Melanocyte of skin (primary cell): ENCODE data around the gene DENND4B. TPM values are rescaled to one million over a fixed set of nuclear protein-coding genes. Genes with fewer than 3 reads are reported as not detected.

Experiments used
- small RNA-seq, 2 donors: library from RNA; depleted of rRNA; stranded (forward); fragments of <200 nt; gene quantifications; one replicate each; pipeline ENCODE3, GENCODE V24; 2012
- total RNA-seq, 2 donors: library from RNA; depleted of rRNA; stranded (reverse); fragments of >200 nt; gene quantifications; 2 replicates each; pipeline ENCODE4 v1.2.3, GENCODE V29; 2012

Gene DENND4B, protein sequence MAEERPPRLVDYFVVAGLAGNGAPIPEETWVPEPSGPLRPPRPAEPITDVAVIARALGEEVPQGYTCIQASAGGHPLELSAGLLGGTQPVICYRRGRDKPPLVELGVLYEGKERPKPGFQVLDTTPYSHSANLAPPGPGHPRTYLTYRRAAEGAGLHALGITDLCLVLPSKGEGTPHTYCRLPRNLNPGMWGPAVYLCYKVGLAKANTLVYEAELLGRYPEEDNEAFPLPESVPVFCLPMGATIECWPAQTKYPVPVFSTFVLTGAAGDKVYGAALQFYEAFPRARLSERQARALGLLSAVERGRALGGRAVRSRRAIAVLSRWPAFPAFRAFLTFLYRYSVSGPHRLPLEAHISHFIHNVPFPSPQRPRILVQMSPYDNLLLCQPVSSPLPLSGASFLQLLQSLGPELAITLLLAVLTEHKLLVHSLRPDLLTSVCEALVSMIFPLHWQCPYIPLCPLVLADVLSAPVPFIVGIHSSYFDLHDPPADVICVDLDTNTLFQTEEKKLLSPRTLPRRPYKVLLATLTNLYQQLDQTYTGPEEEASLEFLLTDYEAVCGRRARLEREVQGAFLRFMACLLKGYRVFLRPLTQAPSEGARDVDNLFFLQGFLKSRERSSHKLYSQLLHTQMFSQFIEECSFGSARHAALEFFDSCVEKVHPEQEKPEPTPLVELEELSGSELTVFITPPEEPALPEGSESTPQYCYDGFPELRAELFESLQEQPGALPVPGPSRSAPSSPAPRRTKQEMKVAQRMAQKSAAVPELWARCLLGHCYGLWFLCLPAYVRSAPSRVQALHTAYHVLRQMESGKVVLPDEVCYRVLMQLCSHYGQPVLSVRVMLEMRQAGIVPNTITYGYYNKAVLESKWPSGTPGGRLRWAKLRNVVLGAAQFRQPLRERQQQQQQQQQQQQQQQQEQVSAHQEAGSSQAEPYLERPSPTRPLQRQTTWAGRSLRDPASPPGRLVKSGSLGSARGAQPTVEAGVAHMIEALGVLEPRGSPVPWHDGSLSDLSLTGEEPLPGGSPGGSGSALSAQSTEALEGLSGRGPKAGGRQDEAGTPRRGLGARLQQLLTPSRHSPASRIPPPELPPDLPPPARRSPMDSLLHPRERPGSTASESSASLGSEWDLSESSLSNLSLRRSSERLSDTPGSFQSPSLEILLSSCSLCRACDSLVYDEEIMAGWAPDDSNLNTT (N-terminal part only)
- 10 to 100 TPM; 24.6 to 29.9 TPM for total RNA-seq

GRCh38 chr1:153946622-153947241 is at the start of gene DENND4B:
DENND4B (minus strand) TSS chr1:153946718; CDS start chr1:153944374, 2,344 bp downstream.

GRCh38 chr1:153990468-153991150 is 44.1 kb upstream of the DENND4B start, which contains the start of gene RPS27:
RPS27 (plus strand) TSS chr1:153990762; CDS start chr1:153990797, 35 bp downstream.

GRCh38 chr1:153985941-153986761 is 39.6 kb upstream of the DENND4B start, which contains the start of gene RAB13:
RAB13 (minus strand) TSS chr1:153986339; CDS start chr1:153986236, 103 bp downstream.

DNA sequence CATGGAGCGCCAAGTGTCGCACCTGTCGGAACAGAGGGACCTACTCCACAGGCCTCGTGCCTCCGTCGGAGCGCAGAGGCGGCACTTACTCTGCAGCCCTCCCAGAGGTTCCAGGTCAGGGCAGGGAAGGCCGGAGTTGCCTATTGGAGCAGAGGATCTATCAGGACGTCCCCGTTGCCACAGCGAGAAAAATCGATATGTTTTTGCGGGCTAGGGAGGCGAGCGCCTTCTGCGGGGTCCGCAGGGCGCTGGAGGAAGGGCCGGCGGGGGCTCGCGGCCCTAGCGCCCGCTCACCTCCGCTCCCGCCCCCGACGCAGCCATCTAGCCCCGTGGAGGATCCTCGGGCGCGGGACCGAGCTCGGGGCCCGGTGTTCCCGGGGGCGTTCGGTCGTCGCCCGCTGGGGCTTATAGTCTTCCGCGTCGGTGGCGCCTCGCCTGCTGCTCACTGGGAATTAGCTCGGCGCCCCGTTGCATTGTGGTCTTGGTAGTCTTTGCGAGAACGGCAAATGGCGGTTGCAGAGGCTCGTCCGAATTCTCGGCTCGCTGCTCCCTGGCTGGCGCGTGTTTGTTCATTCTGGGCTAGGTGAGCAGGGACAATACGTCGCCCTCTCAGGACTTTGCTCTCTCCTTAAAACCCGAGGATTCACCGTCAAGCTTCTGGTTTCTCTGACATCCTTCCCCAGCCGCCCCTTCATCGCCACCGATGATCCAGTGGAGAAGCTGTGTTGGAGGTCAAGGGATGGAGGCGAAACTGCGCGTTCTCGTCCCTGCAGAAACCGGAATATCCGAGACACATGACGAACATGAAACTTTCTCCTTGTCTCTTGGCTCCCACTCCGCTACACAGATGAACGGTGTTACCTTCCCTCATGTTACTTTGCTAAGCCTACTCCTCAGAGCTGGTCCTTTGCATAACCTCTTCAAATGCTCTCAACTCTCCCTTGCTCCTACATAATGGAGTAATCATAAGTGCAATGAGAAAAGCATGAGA is 31.0 kb upstream of the DENND4B start, which contains the start of gene JTB:
JTB (minus strand) TSS at position 425 of the 991 bp plus-strand sequence; CDS start at position 3, 422 bp downstream.

DNA sequence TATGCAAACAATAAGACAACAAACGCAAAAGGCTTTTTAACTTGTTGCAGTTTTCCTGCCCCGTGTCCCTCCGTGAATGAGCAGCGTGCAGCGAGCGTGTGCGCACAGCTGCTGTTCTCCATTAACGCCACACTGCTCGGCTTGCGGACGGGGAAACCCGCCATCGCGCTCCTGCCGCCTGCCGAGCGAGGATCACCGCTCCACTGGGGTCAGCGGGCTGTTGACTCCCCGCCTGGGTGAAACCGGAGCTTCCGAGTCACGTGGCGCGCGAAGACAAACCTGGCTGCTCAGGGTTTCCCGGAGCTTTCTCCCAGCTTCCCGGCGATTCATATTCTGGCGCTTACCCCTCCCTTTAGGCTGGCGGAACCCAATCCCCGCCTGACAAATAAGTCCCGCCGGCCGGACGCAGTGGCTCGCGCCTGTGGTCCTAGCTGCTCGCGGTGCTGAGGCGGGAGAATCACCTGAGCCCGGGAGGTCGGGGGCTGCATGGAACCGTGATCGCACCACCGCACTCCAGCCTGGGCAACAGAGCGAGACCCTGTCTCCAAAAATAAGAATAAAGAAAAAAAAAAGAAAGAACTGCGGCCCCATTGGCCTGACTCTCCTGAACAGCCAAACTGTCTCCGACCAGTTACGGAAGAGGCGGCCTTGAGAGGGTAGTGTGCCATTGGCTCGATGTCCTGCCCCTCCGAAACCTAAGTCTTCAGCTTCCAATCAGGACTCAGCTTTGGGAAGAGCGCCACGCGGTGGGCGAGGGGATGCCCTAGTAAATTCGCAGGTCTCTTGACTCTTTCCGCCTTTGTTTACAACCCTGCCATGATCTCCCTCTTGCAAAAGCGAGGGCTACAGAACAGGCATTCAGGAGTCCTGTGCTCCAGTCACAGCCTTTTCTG is 20.8 kb upstream of the DENND4B start, which contains the start of gene CREB3L4:
CREB3L4 (plus strand) TSS at position 796 of the 893 bp plus-strand sequence. CDS start 624 bp downstream, outside the sequence.

DNA sequence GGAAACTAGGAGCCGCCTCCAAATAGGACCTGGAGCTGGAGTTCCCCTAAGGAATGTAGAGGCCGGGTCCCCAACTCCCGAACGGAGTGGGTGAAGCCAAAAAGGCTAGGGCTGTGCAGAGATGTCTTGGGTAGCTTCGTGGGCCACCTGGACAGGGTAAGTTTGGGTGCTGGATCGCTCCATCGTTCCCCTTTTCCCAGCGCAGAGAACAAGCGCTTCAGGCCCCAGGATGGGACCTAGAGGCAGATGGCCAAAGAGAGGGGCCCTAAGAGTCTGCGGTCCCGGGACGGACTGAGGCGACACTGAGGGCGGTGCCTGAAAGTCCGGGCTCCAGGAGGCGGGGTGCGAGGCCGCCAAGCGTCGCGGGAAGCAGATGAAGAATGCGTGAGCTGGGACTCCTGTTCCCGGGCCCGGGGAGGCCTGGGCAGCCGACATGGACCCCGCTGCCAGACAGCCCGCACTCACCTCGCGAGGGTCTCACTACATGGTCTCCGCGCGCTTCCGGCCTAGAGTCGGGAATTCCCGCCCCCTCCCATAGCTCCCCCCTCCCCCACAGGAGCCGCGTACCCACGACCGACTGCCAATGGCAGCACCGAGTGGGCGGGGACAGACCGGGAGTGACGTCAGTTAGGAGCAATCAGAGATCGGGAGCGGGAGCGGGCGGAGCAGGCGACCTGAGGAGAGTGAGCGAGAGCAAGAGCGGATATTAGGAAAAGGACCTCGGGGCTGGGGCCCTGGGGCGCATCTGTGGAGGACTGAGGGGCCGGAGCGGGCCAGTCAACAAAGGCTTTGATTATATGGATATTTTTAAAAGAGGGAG is 16.7 kb upstream of the DENND4B start, which contains the start of gene SLC39A1:
SLC39A1 (minus strand) TSS at position 508 of the 820 bp plus-strand sequence. CDS start 822 bp downstream, outside the sequence.

GRCh38 chr1:153958111-153958960 is 11.8 kb upstream of the DENND4B start, which contains the start of gene CRTC2:
CRTC2 (minus strand) TSS chr1:153958612; CDS start chr1:153958497, 115 bp downstream.

GRCh38 chr1:153922972-153923925 is 23.3 kb downstream of the DENND4B start, which contains the start of gene GATAD2B:
GATAD2B (minus strand) TSS chr1:153922972; CDS start chr1:153828347, 94,625 bp downstream.

Small RNAs within 50 kb of the gene (small RNA-seq; reads per million reads assigned to genes)
- gene AL831737.1 (0 reads per million in 2 donors), gene MIR6737 (0 to 0.06 reads per million in 2 donors)

Other genes starting within 250 kb of the DENND4B start
- gene INTS3, start 218.7 kb downstream of the DENND4B start, total RNA-seq, result 10 to 100 TPM; 41.0 to 44.0 TPM
- 10 to 100 TPM; 27.2 to 59.3 TPM for gene SLC27A3, start 171.3 kb downstream of the DENND4B start, total RNA-seq
- gene GATAD2B, start 23.7 kb downstream of the DENND4B start, total RNA-seq, result 10 to 100 TPM; 12.7 TPM
- gene CRTC2, start 11.9 kb upstream of the DENND4B start, total RNA-seq, result 1 to 10 TPM; 7.9 to 9.0 TPM
- 100 to 1,000 TPM in 1 of 2 donors, 10 to 100 TPM in 1; 83.6 to 107 TPM for gene SLC39A1, start 16.8 kb upstream of the DENND4B start, total RNA-seq
- gene CREB3L4, start 21.2 kb upstream of the DENND4B start, total RNA-seq, result 1 to 10 TPM; 4.5 to 7.0 TPM
- 100 to 1,000 TPM in 1 of 2 donors, 10 to 100 TPM in 1; 91.9 to 126 TPM for gene JTB, start 31.0 kb upstream of the DENND4B start, total RNA-seq
- gene RAB13, start 39.6 kb upstream of the DENND4B start, total RNA-seq, result 10 to 100 TPM; 42.3 to 42.7 TPM
- 1,000 to 10,000 TPM in 1 of 2 donors, 100 to 1,000 TPM in 1; 738 to 1,166 TPM for gene RPS27, start 44.0 kb upstream of the DENND4B start, total RNA-seq
- gene NUP210L, start 208.4 kb upstream of the DENND4B start, total RNA-seq, result under 1 TPM; under 0.01 TPM
- 100 to 1,000 TPM; 413 to 623 TPM for gene TPM3, start 245.4 kb upstream of the DENND4B start, total RNA-seq